Measurements from ENCODE around the gene CLMN.

CLMN gene

DNA sequence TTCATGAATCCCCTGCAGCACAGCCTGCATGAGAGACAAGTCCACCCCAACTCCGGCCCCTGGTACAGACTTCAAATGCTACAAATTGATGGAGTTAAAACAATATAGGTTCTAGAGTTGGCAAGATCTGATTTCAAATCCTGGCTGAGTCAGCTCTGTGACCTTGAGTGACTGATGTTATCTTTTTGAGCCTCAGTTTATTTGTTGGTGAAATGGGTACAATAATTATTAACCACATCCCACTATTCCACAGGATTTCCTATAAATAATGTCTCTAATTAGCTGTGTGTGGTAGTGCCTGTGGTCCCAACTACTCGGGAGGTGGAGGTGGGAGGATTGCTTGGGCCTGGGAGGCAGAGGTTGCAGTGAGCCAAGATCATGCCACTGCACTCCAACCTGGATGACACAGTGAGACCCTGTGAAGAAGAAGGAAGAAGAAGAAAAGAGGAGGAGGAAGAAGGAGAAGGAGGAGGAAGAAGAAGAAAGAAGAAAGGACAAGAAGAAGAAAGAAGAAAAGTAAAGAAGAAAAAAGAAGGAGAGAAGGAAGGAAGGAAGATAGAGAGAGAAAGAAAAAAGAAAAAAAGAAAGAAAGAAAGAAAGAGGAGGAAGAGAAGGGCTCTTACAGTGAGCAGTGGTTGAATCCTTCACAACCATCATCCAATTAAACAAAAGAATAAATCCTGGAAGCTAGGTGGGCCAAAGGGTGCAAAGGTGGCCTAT is 122.7 kb downstream of the CLMN start:
- peak overlapping the region; percentile 60 for H3K27ac ChIP-seq
- TF ChIP-seq, protein P1, sequence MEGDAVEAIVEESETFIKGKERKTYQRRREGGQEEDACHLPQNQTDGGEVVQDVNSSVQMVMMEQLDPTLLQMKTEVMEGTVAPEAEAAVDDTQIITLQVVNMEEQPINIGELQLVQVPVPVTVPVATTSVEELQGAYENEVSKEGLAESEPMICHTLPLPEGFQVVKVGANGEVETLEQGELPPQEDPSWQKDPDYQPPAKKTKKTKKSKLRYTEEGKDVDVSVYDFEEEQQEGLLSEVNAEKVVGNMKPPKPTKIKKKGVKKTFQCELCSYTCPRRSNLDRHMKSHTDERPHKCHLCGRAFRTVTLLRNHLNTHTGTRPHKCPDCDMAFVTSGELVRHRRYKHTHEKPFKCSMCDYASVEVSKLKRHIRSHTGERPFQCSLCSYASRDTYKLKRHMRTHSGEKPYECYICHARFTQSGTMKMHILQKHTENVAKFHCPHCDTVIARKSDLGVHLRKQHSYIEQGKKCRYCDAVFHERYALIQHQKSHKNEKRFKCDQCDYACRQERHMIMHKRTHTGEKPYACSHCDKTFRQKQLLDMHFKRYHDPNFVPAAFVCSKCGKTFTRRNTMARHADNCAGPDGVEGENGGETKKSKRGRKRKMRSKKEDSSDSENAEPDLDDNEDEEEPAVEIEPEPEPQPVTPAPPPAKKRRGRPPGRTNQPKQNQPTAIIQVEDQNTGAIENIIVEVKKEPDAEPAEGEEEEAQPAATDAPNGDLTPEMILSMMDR (conservative IDR thresholded peaks at IDR 0.05) = no peak

DNA sequence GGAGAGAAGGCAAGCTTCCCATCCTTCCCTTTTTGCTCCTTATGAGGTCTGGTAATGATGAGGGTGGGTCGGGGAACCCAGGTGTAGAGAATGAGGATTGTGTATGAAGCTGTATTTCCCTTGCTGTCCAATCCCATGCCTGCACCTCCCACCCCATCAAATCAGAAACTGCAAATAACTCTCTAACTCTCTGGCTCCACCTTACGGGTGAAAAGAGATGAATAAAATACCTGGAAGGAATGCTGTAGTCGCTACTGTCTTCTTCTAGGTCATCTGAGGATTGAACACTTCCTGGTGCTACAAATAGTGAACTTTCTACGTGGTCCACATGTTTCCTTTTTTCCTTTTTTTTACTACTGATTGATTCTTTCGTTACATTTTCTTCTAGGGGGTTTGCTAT is 123.4 kb downstream of the CLMN start:
- TF ChIP-seq, protein P1 (conservative IDR thresholded peaks at IDR 0.05) = no peak
- H3K27ac ChIP-seq = no peak overlapping the region

DNA sequence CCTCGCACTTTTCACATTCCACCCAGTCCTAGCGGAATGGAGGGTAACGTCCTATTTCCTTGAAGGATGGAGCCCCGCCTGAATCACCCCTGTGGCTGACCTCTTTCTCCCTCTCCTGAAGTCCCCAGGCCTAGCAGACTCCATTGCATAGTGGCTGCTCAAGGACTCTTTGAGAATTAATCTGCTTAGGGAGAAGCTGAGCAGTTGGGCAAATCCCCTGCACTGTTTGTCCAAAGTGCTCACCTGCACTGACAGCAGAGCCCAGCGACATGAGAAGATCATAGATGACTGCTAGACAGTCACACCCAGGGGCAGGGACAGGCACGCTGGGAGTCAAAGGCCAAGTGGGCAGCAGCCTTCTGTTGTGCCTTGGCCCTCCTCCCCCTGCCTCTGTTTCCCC is 124.7 kb downstream of the CLMN start:
- no peak overlapping the region for H3K27ac ChIP-seq
- TF ChIP-seq, protein P1 (conservative IDR thresholded peaks at IDR 0.05) = no peak

DNA sequence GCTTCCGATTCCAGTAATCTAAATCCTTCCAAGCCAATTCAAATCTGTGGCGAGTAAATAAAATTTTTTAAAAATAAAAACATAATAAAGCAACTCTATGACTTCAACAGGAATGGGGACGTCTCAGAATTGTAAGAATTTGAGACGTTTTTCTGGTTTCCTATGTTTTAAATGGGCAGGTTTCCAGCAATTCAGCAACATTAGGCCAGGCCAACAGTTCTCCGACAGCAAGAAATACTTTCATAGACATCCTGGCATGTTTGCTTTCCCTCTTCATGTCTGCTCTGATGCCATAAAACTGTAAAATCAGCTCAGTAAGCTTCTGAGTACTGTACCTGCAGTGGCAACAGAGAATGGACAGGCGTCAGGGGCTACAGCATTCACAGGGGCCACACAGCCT is 126.6 kb downstream of the CLMN start:
- TF ChIP-seq, protein P1 (conservative IDR thresholded peaks at IDR 0.05) = no peak
- H3K27ac ChIP-seq = no peak overlapping the region

DNA sequence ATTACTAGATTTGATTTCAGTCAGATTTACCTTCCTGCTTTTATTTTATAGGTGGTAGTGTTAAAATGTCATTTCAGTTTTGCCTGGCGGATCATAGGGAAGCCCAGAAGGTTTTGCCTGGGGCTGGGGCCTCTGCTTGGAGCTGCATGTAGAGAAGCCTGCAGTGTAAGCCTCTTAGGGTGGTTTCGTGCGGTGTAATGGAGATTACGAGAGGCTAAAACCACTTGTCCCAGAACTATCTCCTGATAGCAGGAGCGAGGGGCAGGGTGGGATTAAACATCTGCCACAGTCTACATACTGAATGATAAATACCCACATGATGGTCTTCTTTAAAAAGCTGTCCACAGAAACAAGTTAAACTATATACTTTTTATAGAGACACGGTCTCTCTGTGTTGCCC is 127.4 kb downstream of the CLMN start:
- H3K27ac ChIP-seq = no peak overlapping the region
- TF ChIP-seq, protein P1 (conservative IDR thresholded peaks at IDR 0.05) = no peak

DNA sequence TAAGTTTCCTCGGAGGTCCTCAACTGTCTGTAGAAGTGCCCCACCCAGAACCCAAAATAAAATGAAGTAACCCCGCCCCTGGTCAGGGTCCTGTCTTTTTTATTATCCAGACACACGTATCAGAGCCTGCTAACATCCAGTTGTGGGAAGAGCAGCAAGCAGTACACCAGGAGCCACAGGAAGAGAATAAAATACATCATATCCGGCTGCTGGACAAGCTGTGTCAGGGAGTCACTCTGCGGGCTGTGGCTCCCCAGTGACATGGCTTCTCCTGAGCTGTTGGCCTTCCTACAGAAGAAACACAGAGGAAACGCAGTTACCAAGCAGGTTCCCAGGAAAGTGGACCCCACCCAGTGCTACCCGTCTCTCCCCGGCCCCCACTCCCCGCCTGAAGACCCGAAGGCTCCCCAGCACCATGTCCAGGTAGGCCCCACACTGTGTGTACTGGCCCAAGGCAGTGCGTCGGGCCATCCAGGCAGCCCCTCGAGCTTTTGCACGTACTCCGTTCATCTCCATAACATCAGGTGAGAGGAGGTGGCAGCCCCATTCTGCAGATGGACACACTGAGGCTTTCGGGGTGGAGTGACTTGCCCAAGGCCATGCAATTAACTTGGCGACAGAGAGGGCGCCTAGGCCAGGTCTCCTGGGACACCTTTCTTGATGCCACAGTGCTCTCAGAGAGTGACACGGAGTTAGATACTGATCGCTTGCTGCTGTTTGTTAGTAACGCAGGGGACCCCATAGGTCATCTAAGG is 128.1 kb downstream of the CLMN start:
- no peak overlapping the region for H3K27ac ChIP-seq
- TF ChIP-seq, protein P1 (conservative IDR thresholded peaks at IDR 0.05) = no peak

DNA sequence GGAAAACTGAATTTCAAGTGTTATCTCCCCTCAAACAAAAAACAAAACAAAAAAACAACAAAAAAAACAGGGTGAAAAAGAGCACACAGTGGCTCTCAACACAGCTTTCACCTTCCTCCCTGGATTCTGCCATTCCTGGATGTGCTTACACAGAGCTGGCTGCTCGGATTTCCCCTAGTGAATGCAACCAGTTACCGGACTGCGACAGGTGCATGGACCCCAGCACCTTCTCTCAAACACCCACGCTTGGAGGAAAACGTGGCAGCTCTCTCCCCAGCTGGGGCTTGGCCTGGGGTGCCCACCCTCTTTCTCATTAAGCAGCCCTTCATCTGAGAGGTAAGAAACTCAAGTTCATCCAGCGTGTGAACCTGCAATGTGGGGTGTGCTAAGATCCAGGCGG is 128.9 kb downstream of the CLMN start:
- TF ChIP-seq, protein P1 (conservative IDR thresholded peaks at IDR 0.05) = no peak
- no peak overlapping the region for H3K27ac ChIP-seq

Data from VCaP (cell line).